Hepatocyte (in vitro differentiated cells): ENCODE results near the gene CLCNKB. TPM values are rescaled to one million over a fixed set of nuclear protein-coding genes. Genes with fewer than 3 reads are reported as not detected.
A peak's percentile ranks its signal among the peaks of the same experiment; 100 is the strongest.

ENCODE experiments used
- DNase-seq: peaks from one replicate; pipeline ENCODE4 v3.0.0-alpha.2; 2016; ENCODE audit warnings: low spot score
- H2AFZ ChIP-seq: fragments of 200-600 bp; sonication (generic); 2 replicates; pipeline ENCODE4 v1.6.0; 2016; ENCODE audit warnings: antibody characterized with exemption, mild to moderate bottlenecking
- H3K27ac ChIP-seq: fragments of 200-600 bp; sonication (generic); 2 replicates; pipeline ENCODE4 v1.5.1; 2016; ENCODE audit warnings: mild to moderate bottlenecking
- H3K27me3 ChIP-seq: fragments of 200-600 bp; sonication (generic); 2 replicates; pipeline ENCODE4 v1.6.1; 2016
- H3K36me3 ChIP-seq: fragments of 200-600 bp; sonication (generic); replicated peaks from 2 replicates; pipeline ENCODE4 v1.5.1; 2016; ENCODE audit warnings: low read depth; ENCODE audit not compliant: insufficient read depth
- H3K4me1 ChIP-seq: fragments of 200-600 bp; sonication (generic); 2 replicates; pipeline ENCODE4 v1.5.1; 2016; ENCODE audit warnings: mild to moderate bottlenecking, moderate library complexity; ENCODE audit not compliant: insufficient read depth
- H3K4me2 ChIP-seq: fragments of 200-600 bp; sonication (generic); 2 replicates; pipeline ENCODE4 v1.6.0; 2016
- H3K4me3 ChIP-seq: fragments of 200-600 bp; sonication (generic); 2 replicates; pipeline ENCODE4 v1.5.1; 2016; ENCODE audit warnings: mild to moderate bottlenecking
- H3K79me2 ChIP-seq: fragments of 200-600 bp; sonication (generic); 2 replicates; pipeline ENCODE4 v1.6.0; 2017; ENCODE audit warnings: mild to moderate bottlenecking
- H3K9me2 ChIP-seq: fragments of 200-600 bp; sonication (generic); replicated peaks from 2 replicates; pipeline ENCODE4 v1.6.0; 2017; ENCODE audit warnings: mild to moderate bottlenecking; ENCODE audit not compliant: insufficient read depth
- H3K9me3 ChIP-seq: fragments of 200-600 bp; sonication (generic); 2 replicates; pipeline ENCODE4 v1.5.1; 2016; ENCODE audit warnings: low read depth, mild to moderate bottlenecking
- H4K20me1 ChIP-seq: fragments of 200-600 bp; sonication (generic); 2 replicates; pipeline ENCODE4 v1.6.0; 2016; ENCODE audit warnings: mild to moderate bottlenecking; ENCODE audit not compliant: insufficient read depth, poor library complexity, severe bottlenecking
- EZH2 ChIP-seq: fragments of 200-600 bp; sonication (generic); IDR thresholded peaks from 2 replicates; pipeline ENCODE4 v1.6.1; 2016; ENCODE audit warnings: antibody characterized with exemption, mild to moderate bottlenecking, borderline replicate concordance
- EZH2phosphoT487 ChIP-seq: fragments of 200-600 bp; sonication (generic); IDR thresholded peaks from one replicate; pipeline ENCODE4 v1.6.1; 2018; ENCODE audit warnings: antibody characterized with exemption, mild to moderate bottlenecking, low read depth, moderate library complexity; ENCODE audit not compliant: unreplicated experiment, severe bottlenecking
- WGBS: methylation state at CpG from one replicate; pipeline ENCODE4 v1.1.6; 2016; ENCODE audit warnings: low lambda C conversion rate; ENCODE audit errors: missing lambda C conversion rate; 5-methylcytosine and 5-hydroxymethylcytosine counted together
- polyA plus RNA-seq: library from polyadenylated mRNA; unstranded; fragments of >200 nt; fragmentation: Nextera tagmentation; extraction: Ambion mirVana; gene quantifications from 2 replicates; pipeline ENCODE4 v1.2.1, GENCODE V29; 2016
- total RNA-seq: library from RNA; depleted of rRNA; stranded (reverse); fragments of >200 nt; gene quantifications from 2 replicates; pipeline ENCODE4 v1.2.3, GENCODE V29; 2014
- TF ChIP-seq, protein P1 (sequence below): fragments of 200-600 bp; sonication (generic); IDR thresholded peaks from 2 replicates; pipeline ENCODE4 v1.5.1; 2016; ENCODE audit warnings: antibody characterized with exemption, mild to moderate bottlenecking; ENCODE audit not compliant: poor library complexity

The CLCNKB gene
- total and polyA plus RNA-seq, 2 experiments from 2014 or later = 0.47 to 1.4 TPM

DNA sequence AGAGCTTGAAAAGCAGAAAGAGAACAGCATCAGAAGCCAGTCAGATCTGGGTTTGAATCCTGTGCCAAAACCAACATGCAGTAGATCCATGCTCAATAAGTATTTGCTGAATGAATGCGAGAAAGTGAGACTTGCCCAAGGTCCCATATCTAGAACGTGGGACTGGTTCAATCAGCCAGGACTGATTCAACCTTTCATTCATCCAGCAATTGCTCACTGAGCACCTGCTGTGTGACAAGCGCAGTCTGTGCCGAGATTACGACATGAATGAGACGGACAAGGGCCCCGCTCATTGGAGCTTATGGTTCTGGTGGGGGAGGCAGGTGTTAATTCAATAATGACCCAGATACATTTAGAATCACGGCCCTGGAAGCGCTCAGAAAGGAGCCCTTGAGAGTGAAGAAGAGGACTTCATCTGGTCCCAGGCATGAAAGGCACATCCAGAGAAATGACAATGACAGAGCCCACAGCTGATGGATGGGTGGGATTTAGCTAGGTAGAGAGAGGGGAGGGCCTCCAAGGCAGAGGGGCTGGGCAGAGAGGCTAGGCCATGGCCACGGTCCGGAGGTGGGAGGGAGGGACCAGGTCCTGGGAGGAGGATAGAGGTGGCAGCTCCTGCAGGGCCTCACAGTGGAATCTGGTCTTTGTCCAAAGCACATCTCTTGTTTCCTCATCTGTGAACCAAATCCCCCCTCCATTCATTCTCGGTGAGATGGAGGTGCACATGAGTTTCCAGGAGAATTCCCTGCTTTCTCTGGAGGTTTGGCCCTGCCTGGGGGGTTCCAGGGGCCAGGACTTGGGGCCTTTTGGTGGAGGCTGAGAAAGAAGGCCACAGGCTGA, 34.0 kb downstream of the CLCNKB start:
- H3K79me2 ChIP-seq = no peaks in the 10 kb centered on the region
- TF ChIP-seq EZH2phosphoT487 (no peak), EZH2 (no peak)
- TF ChIP-seq, protein P1, sequence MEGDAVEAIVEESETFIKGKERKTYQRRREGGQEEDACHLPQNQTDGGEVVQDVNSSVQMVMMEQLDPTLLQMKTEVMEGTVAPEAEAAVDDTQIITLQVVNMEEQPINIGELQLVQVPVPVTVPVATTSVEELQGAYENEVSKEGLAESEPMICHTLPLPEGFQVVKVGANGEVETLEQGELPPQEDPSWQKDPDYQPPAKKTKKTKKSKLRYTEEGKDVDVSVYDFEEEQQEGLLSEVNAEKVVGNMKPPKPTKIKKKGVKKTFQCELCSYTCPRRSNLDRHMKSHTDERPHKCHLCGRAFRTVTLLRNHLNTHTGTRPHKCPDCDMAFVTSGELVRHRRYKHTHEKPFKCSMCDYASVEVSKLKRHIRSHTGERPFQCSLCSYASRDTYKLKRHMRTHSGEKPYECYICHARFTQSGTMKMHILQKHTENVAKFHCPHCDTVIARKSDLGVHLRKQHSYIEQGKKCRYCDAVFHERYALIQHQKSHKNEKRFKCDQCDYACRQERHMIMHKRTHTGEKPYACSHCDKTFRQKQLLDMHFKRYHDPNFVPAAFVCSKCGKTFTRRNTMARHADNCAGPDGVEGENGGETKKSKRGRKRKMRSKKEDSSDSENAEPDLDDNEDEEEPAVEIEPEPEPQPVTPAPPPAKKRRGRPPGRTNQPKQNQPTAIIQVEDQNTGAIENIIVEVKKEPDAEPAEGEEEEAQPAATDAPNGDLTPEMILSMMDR = no peak
- H2AFZ ChIP-seq = no peak overlapping the region
- no peaks in the 10 kb centered on the region for H3K9me3 ChIP-seq
- no peaks in the 10 kb centered on the region for H4K20me1 ChIP-seq
- no peak for DNase-seq
- H3K9me2 ChIP-seq = no peaks in the 10 kb centered on the region
- H3K27ac ChIP-seq = no peak overlapping the region
- H3K4me1 ChIP-seq = peaks cover 7% of the 10 kb centered on the region
- no peaks in the 10 kb centered on the region for H3K27me3 ChIP-seq
- WGBS = 83% methylated on average over 12 of the region's 12 CpGs
- H3K4me2 ChIP-seq = no peak overlapping the region
- H3K36me3 ChIP-seq = no peaks in the 10 kb centered on the region
- no peak overlapping the region for H3K4me3 ChIP-seq

DNA sequence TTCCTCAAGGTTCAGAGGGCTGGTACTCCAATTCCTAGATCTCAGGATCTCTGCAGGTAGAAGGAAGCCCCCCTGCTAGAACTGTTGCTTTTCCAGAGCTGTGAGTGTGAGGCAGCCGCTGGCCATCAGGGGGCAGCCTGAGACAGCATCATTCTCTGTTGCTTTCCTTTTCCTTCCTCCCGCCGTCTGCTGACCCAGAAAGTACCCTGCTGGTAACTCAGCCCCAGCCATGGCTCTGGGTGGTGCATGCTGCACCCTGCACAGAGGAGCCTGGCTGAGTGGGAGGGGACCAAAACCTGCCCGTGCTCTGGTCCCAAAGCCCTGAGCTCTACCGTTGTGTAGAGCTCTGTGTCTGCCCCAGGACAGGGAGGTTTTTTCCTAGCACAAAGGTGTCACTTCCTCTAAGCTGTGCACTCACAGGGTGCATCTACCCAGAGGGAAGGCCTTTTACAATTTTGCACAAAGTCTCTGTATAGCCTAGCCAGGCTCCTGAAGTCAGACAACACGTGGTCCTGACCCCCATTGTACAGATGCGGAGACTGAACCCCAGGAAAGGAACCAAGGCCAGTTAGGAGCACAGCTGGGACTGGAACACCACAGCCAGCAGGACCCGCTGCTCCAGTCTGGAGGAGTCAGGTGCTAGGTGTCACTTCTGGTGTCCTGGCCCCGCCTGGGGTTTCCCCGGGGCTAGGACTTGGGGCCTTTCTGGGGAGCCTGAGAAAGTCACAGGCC, 35.5 kb downstream of the CLCNKB start:
- Histone ChIP-seq H3K4me2 (peak overlapping the region; percentile 25), H3K9me2 (no peaks in the 10 kb centered on the region), H2AFZ (peak overlapping the region; percentile 53), H3K4me1 (peaks cover 2% of the 10 kb centered on the region), H3K27ac (no peak overlapping the region), H3K36me3 (no peaks in the 10 kb centered on the region), H3K27me3 (no peaks in the 10 kb centered on the region), H3K4me3 (no peak overlapping the region), H4K20me1 (no peaks in the 10 kb centered on the region), H3K79me2 (no peaks in the 10 kb centered on the region), H3K9me3 (no peaks in the 10 kb centered on the region)
- no peak for TF ChIP-seq EZH2
- TF ChIP-seq, protein P1 = peak; percentile 94
- DNase-seq = peak; percentile 87
- WGBS = 32% methylated on average over 10 of the region's 10 CpGs

DNA sequence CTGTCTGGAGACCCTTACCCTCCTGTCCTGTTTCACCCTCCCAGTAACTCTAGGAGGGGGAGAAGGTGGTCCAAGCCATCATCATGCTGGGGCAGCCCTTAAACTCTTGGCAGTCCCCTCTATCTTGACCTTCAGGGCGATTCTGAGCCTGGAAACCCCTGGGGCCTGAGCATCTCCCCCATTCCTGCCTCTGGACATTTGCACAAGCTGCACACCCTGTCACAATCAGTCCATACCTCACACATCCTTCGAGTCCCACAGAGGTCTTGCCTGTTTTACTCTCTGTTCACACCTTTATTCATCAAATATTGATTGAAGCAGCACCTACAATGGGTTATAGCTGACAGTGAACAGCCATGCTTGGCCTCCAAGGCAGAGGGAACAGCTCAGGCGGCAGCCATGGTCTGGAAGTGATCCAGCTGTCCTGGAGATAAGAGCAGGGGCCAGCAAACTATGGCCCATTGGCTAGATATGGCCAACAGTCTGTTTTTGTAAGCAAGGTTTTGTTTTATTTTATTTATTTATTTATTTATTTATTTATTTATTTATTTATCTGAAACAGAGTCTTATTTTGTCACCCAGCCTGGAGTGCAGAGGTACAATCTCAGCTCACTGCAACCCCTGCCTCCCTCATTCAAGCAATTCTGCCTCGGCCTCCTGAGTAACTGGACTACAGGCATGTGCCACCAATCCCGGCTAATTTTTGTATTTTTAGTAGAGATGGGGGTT, 37.0 kb downstream of the CLCNKB start:
- Histone ChIP-seq H3K27ac (no peak overlapping the region), H2AFZ (no peak overlapping the region), H3K4me3 (no peak overlapping the region), H4K20me1 (no peaks in the 10 kb centered on the region), H3K4me1 (no peaks in the 10 kb centered on the region), H3K79me2 (no peaks in the 10 kb centered on the region), H3K9me2 (no peaks in the 10 kb centered on the region), H3K9me3 (no peaks in the 10 kb centered on the region), H3K36me3 (no peaks in the 10 kb centered on the region), H3K27me3 (no peaks in the 10 kb centered on the region), H3K4me2 (no peak overlapping the region)
- WGBS = 90% methylated on average over 5 of the region's 5 CpGs
- no peak for DNase-seq
- TF ChIP-seq EZH2phosphoT487 = no peak
- TF ChIP-seq, protein P1 = no peak
- no peak for TF ChIP-seq EZH2
